ENCODE data around the gene KDM4C. TPM values are rescaled to one million over a fixed set of nuclear protein-coding genes. Genes with fewer than 3 reads are reported as not detected.

The KDM4C gene
- total and polyA plus RNA-seq, 11 donors, result 4.4 to 19.9 (median 13.3) TPM

- ATAC-seq (no peak), DNase-seq (no peak)
- intact Hi-C loops (cut with DNase I), result loop anchor here in 5 of 10 donors (10.0 kb wide), 2 partner anchors 176 to 476 kb away; no protein-coding TSS in a partner anchor
- TF ChIP-seq CTCF (IDR thresholded peaks at IDR 0.05), result no peak
- no peak for TF ChIP-seq POLR2A (IDR thresholded peaks at IDR 0.05)
- whole genome bisulfite sequencing, 4 donors, result 89 to 95% (median 91%) methylated on average over 3 of the region's 3 CpGs
- no peak overlapping the region for H3K4me3 ChIP-seq
- no peaks in the 10 kb centered on the region for H3K9me3 ChIP-seq
- peaks cover 0 to 8% (median 0%) of the 10 kb centered on the region in 12 donors for H3K4me1 ChIP-seq
- H3K36me3 ChIP-seq, result peaks cover 0 to 10% (median 0%) of the 10 kb centered on the region in 9 donors
- no peaks in the 10 kb centered on the region for H3K27me3 ChIP-seq
- H3K27ac ChIP-seq, result no peak overlapping the region
These were observed 300.7 kb downstream of the KDM4C start for GRCh38 chr9:7058473-7058872.

GRCh38 chr9:7067169-7067568, 309.4 kb downstream of the KDM4C start:
- Histone ChIP-seq H3K27ac (no peak overlapping the region), H3K27me3 (no peaks in the 10 kb centered on the region), H3K4me3 (no peak overlapping the region), H3K4me1 (no peaks in the 10 kb centered on the region), H3K9me3 (no peaks in the 10 kb centered on the region), H3K36me3 (peaks cover 0 to 12% (median 0%) of the 10 kb centered on the region in 9 donors)
- TF ChIP-seq POLR2A (IDR thresholded peaks at IDR 0.05) (no peak), CTCF (IDR thresholded peaks at IDR 0.05) (no peak)
- no peak for ATAC-seq
- 67 to 84% (median 69%) methylated on average over 4 of the region's 4 CpGs for WGBS, 4 donors
- intact Hi-C loops (cut with DNase I), result no loop called here
- DNase-seq, result no peak

GRCh38 chr9:7071916-7072315, 314.1 kb downstream of the KDM4C start:
- Histone ChIP-seq H3K27ac (no peak overlapping the region), H3K4me1 (no peaks in the 10 kb centered on the region), H3K9me3 (no peaks in the 10 kb centered on the region), H3K4me3 (no peak overlapping the region), H3K27me3 (no peaks in the 10 kb centered on the region), H3K36me3 (peaks cover 0 to 20% (median 6%) of the 10 kb centered on the region in 9 donors)
- ATAC-seq, result no peak
- WGBS, 4 donors, result 53 to 68% (median 62%) methylated on average over 1 of the region's 1 CpG
- DNase-seq, result no peak
- intact Hi-C loops (cut with DNase I), result loop anchor here in 1 of 10 donors (10.0 kb wide), 1 partner anchor 1683 kb away; no protein-coding TSS in a partner anchor
- TF ChIP-seq CTCF (IDR thresholded peaks at IDR 0.05) (no peak), POLR2A (IDR thresholded peaks at IDR 0.05) (no peak)

GRCh38 chr9:7073706-7074105, 315.9 kb downstream of the KDM4C start:
- no peaks in the 10 kb centered on the region for H3K27me3 ChIP-seq
- no peak overlapping the region for H3K4me3 ChIP-seq
- 87 to 96% (median 94%) methylated on average over 2 of the region's 2 CpGs for WGBS, 4 donors
- TF ChIP-seq POLR2A (IDR thresholded peaks at IDR 0.05), result no peak
- no peak for TF ChIP-seq CTCF (IDR thresholded peaks at IDR 0.05)
- intact Hi-C loops (cut with DNase I), result loop anchor here in 1 of 10 donors (10.0 kb wide), 1 partner anchor 1681 kb away; no protein-coding TSS in a partner anchor
- DNase-seq, result no peak
- H3K9me3 ChIP-seq, result no peaks in the 10 kb centered on the region
- no peak for ATAC-seq
- no peak overlapping the region for H3K27ac ChIP-seq
- peaks cover 0 to 30% (median 16%) of the 10 kb centered on the region in 9 donors for H3K36me3 ChIP-seq
- H3K4me1 ChIP-seq, result peaks cover 0 to under 1% (median 0%) of the 10 kb centered on the region in 12 donors

All from heart left ventricle (tissue), 16 donors.